HG03342 (cell line): ENCODE data around the gene APOA4.
"Not testable (repeated sequence)": the region's sequence is repeated elsewhere in the genome, so short reads cannot be mapped to it uniquely, and the experiment has no call there.

Experiments
- ATAC-seq: cut with Tn5 transposase; IDR thresholded peaks from one replicate; pipeline ENCODE4 v1.9.1; 2021; ENCODE audit warnings: mild to moderate bottlenecking, moderate library complexity; ENCODE audit not compliant: unreplicated experiment

The APOA4 gene

DNA sequence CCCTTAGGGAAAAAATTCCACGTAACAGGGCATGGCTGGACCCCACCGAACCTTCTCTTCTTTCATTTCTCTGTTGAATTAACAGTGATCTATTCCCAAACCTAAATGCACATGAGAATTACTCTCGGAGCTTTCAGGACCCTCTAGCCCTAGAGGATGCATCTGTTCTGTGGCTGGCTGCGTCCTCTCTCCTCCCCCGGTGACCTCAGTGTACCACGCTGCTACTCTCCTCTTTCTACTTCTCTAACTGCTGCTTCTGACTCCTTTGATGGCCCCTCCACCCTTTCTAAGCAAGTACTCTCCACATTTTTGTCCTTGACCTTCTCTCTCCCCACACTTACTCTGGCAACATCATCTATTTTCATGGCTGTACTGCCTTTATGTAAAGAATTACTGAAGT, 26.4 kb upstream of the APOA4 start:
- no peak for ATAC-seq

DNA sequence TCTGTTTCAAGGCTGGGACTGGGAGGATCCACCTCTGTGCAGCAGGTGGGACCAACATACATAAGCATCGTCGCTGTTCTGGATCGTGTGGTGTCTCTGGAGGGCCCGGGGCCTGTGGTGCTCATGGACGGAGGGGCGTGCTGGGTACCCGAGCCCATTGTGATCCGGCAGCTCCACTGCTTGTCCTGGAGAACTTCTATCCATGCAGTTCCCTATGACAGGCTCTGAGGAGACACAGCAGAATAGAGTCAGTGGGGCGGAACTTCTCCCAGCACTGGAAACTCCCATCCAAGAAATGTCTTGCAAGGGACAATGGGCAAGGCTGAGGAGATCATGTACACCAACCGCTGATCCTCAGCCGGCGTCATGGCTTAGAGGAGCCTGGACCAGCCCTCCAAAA, 26.0 kb upstream of the APOA4 start:
- ATAC-seq, result no peak

- no peak for ATAC-seq
Measured at GRCh38 chr11:116847612-116848011, 24.5 kb upstream of the APOA4 start.

- no peak for ATAC-seq
Measured at GRCh38 chr11:116844722-116845121, 21.6 kb upstream of the APOA4 start.

- ATAC-seq, result no peak
Measured at GRCh38 chr11:116843661-116844060, 20.6 kb upstream of the APOA4 start.

GRCh38 chr11:116842909-116843308, 19.8 kb upstream of the APOA4 start:
- ATAC-seq, result no peak

- ATAC-seq, result no peak
Measured at GRCh38 chr11:116842117-116842516, 19.0 kb upstream of the APOA4 start.

DNA sequence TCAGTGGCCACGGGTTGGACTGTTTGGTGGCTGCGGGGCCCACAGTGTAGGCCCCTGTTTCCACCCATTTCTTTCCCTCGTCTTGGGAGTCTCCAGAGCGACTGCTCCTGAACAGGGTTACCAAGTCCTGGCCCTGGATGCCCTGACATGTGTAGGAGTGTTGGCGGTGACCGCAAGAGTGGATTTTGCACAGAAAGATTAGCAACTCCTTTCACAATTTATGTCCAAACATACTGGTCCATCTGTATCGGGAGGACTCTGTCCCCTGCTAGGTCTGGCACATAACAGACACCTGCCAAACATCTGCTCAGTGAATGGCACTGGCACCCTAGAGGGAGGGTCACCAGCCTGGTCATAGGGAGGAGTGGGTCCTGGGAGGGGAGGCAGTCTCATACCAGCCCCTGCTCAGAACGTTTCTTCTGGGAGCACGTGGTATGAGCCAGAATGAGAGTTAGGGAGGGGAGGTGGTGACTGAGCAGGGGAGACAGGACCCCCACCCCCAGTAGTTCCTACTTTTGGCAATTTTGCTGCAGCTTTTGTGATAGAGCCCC, 17.7 kb upstream of the APOA4 start:
- no peak for ATAC-seq

DNA sequence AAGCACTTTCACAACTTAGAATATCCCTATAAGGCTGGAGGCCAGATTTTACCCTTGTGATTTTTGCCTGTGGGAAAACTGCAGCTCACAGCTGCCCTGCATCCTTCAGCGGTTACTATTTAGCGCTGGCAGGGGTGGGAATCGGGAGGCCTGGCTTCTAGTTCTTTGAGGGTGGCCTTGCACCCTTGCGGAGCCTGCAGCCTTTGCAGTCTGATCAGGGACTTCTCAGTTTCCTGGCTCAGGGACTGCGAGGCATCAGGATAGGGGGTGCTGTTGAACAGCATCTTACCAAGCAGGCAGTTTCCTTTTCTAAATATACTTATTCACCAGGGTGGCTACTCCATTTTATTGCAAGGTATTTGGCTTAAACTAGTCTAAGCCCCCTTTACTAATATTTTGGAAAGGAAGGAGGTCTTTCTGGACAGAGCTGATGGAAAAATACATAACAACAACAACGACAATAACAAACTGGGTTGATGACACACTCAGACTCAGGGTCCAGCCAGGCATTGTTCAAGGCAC, 17.2 kb upstream of the APOA4 start:
- no peak for ATAC-seq

DNA sequence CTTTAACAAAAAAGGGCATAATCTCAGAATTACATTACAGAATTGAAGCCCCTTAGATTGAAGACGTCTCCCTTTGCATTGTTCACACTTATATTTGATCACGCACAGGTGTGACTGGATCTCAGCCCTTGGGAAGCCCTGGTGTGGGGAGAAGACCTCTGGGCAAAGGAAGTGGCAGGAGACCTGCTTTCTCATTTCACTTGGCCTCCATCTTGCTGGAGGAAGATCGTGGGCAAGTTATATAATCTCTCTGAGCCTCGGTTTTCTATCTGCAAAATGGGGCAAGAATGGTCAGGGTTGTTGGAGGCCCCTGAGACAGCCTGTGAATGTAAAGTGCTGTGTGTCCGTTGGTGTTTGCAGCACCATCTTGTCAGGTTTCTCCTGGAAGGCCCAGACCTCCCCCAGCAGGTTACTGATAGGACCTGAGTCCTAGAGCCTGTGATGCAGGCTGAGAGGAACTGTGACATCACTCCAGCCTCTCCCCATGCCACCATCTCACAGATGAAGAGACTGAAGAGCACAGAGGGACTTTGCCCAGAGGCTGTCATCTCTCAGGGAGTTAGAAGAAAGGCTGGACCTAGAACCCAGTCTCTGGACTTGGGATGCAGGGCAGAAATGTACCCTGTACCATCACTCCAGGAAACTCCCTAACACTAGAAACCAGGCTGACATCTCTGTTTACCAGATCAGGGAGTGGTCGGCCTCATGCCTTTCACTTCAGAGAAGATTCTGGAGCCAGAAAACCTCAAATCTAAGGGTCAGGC, 15.4 kb upstream of the APOA4 start:
- no peak for ATAC-seq

DNA sequence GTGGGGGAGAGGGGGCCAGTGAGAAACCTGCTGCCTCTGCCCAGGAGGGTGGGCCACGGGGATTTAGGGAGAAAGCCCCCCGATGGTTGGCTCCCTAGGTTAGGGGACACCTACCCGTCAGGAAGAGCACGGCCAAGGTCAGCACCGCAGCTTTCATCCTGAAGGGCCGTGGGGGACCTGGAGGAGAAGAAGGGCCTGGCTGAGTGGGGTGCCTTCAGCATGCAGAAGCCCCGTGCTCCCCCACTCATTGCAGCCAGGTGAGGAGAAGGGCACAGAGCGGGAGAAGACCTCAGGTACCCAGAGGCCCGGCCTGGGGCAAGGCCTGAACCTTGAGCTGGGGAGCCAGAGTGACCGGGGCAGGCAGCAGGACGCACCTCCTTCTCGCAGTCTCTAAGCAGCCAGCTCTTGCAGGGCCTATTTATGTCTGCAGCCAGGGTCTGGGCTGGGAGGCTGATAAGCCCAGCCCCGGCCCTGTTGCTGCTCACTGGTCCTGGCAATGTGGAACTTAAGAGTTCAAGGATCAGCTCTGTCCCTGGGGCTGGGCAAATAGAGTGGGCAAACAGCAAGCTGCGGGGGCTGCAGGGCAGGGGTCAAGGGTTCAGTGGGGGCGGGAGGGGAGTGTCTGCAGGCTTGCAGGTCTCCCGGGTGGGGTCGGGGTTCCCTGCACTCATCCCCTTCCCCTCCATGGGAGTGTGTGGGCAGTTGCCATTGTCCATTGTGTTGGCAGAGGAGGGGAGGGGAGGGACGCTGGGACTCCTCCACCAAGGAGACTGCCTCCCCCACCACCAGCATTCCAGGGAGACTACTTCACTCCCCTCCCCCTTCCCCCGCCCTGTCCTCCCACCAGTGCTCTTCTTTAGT, 14.4 kb upstream of the APOA4 start, which contains the start of gene APOA1:
APOA1 (minus strand) TSS at position 392 of the 861 bp plus-strand sequence; CDS start at position 157, 235 bp downstream.
- no peak for ATAC-seq

GRCh38 chr11:116836632-116836991, 13.5 kb upstream of the APOA4 start:
- ATAC-seq, result no peak

DNA sequence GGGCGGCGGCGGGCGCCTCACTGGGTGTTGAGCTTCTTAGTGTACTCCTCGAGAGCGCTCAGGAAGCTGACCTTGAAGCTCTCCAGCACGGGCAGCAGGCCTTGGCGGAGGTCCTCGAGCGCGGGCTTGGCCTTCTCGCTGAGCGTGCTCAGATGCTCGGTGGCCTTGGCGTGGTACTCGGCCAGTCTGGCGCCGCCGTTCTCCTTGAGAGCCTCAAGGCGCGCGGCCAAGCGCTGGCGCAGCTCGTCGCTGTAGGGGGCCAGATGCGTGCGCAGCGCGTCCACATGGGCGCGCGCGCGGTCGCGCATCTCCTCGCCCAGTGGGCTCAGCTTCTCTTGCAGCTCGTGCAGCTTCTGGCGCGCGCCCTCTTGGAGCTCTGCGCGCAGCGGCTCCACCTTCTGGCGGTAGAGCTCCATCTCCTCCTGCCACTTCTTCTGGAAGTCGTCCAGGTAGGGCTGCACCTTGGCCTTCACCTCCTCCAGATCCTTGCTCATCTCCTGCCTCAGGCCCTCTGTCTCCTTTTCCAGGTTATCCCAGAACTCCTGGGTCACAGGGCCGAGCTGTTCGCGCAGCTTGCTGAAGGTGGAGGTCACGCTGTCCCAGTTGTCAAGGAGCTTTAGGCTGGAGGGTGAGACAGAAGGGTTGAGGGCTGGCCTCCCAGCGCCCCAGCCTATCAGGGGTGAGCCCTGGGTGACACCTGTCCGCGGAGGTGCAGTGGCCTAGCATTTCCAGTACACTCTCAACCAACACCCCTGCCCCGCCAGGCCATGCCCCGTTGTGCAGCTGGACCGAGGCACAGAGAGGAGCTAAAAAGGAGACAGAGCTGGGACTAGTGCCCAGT, 12.9 kb upstream of the APOA4 start:
- ATAC-seq, result peak; percentile 84

GRCh38 chr11:116835042-116835772, 12.1 kb upstream of the APOA4 start:
- no peak for ATAC-seq

GRCh38 chr11:116834535-116835041, 11.5 kb upstream of the APOA4 start:
- ATAC-seq, result not testable (repeated sequence)

DNA sequence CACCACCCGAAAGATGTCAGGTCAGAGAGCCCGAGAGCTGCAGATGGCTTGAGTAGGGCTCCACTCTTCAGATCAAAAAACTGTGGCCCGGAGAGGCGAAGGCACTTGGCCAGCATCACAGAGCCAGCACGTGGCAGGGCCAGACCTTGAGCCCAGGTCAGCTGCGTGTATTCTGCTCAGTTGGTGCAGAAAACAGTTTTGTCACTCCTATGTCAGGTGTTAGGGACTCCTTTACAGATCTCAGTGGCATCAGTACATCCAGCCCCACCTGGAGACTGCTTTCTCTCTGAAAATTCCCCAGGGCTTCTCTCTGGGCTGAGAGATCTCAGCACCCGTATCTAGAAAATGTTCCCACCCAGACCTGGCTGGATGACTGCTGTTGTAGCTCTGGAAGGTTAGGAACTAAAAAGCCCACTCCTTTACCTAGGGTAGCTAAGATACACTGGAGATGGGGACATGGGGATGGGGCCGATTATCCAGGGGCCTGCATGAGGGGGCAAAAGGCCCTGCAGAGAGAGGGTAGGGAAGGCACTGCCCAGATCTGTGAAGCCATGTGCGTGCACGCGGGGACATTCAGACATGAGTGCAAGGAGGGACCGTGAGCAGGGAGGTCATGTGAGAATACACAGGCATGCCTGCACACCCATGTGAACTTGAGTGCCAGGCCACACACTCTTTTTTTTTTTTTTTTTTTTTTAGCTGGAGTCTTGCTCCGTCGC, 10.9 kb upstream of the APOA4 start:
- no peak for ATAC-seq

DNA sequence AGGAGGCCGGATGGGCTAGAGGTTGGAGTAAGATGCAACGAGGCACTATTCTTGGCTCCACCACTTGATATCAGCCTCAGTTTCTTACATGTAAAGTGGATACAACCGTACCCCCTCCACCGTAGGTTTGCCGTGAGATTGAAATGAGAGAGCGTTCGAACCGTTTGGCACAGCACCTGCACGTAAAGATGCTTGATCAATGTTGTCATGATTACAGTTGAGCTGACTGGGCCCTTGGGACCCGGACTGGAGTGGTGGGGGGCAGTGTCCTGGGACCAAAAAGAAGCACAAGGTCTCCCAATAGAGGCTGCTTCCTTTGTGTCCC, 10.3 kb upstream of the APOA4 start:
- ATAC-seq, result no peak

- ATAC-seq, result no peak
Measured at GRCh38 chr11:116832350-116833290, 9.5 kb upstream of the APOA4 start.
